Upper lobe of left lung (tissue), 6 donors: Measurements from ENCODE around the gene OVCH1. TPM values are rescaled to one million over a fixed set of nuclear protein-coding genes. Genes with fewer than 3 reads are reported as not detected.

Experiments used
- ATAC-seq, 2 donors: fragments of 200-7000 bp; cut with Tn5 transposase; one replicate each; pipeline ENCODE4 v1.9.1; 2022; ENCODE audit warnings: mild to moderate bottlenecking in 2 of 2, moderate library complexity in 2 of 2; ENCODE audit not compliant: low FRiP score in 2 of 2
- DNase-seq, 2 donors: peaks; one replicate each; pipeline ENCODE4 v3.0.0-alpha.2; 2019 to 2020
- H3K27ac ChIP-seq, 4 donors: fragments of 200-600 bp; sonication (generic); one replicate each; pipeline ENCODE4 v1.5.1; 2016 to 2019
- H3K27me3 ChIP-seq, 4 donors: fragments of 200-600 bp; sonication (generic); one replicate each; pipeline ENCODE4 v1.5.1; 2017 to 2019
- H3K36me3 ChIP-seq, 4 donors: fragments of 200-600 bp; sonication (generic); one replicate each; pipeline ENCODE4 v1.5.1; 2016 to 2019
- H3K4me1 ChIP-seq, 4 donors: fragments of 200-600 bp; sonication (generic); one replicate each; pipeline ENCODE4 v1.5.1; 2018 to 2019
- H3K4me3 ChIP-seq, 4 donors: fragments of 200-600 bp; sonication (generic); one replicate each; pipeline ENCODE4 v1.5.1; 2017 to 2019; ENCODE audit warnings: mild to moderate bottlenecking in 2 of 4, moderate library complexity in 1 of 4
- H3K9me3 ChIP-seq, 4 donors: fragments of 200-600 bp; sonication (generic); one replicate each; pipeline ENCODE4 v1.5.1; 2018 to 2019
- CTCF ChIP-seq, 6 experiments: fragments of 450-650 bp in 4 of 6; fragments of 200-600 bp in 2 of 6; sonication (generic) in 2 of 6; IDR thresholded peaks; one replicate each; pipeline ENCODE4 v1.5.1; 2016 to 2019; ENCODE audit warnings: antibody characterized with exemption in 6 of 6
- EP300 ChIP-seq, 4 donors: sonication (generic); formaldehyde crosslinking; IDR thresholded peaks; one replicate each; pipeline ENCODE4 v1.5.1; 2017; ENCODE audit warnings: antibody characterized with exemption in 4 of 4, control low read depth in 2 of 4
- POLR2A ChIP-seq, 4 donors: fragments of 450-650 bp; IDR thresholded peaks; one replicate each; pipeline ENCODE4 v1.5.1; 2016 to 2017; ENCODE audit warnings: antibody characterized with exemption in 4 of 4, mild to moderate bottlenecking in 2 of 4
- POLR2AphosphoS5 ChIP-seq, 2 donors: sonication (generic); formaldehyde crosslinking; IDR thresholded peaks; one replicate each; pipeline ENCODE4 v1.5.1; 2017; ENCODE audit warnings: antibody characterized with exemption in 2 of 2
- WGBS, 2 donors: methylation state at CpG; one replicate each; pipeline ENCODE4 v1.1.5; 2017 to 2018; 5-methylcytosine and 5-hydroxymethylcytosine counted together
- total RNA-seq, 6 donors: library from RNA; depleted of rRNA in 4 of 6; stranded (reverse); fragments of >200 nt in 4 of 6; gene quantifications; one replicate each; pipeline versions ENCODE4 v1.1.0 to v1.2.1, GENCODE V29; 2016 to 2021
- donor health status: DM: no; HTN: no; CAD: no; lungs with moderate emphysema.
- donor health status: DM: no; HTN: yes; CAD: no; lungs with severe emphysema.

OVCH1 gene
- total RNA-seq, 6 donors from 2014 or later = 1.2 to 4.0 (median 2.3) TPM

- Histone ChIP-seq H3K27me3 (no peaks in the 10 kb centered on the region), H3K36me3 (no peaks in the 10 kb centered on the region), H3K27ac (no peak overlapping the region), H3K9me3 (no peaks in the 10 kb centered on the region), H3K4me3 (no peak overlapping the region), H3K4me1 (no peaks in the 10 kb centered on the region)
- DNase-seq (no peak), ATAC-seq (no peak)
- no peak for TF ChIP-seq CTCF (IDR thresholded peaks at IDR 0.05)
- TF ChIP-seq POLR2AphosphoS5 (IDR thresholded peaks at IDR 0.05) = no peak
- no peak for TF ChIP-seq EP300 (IDR thresholded peaks at IDR 0.05)
- no peak for TF ChIP-seq POLR2A (IDR thresholded peaks at IDR 0.05)
Measured at GRCh38 chr12:29416748-29417147, 80.7 kb downstream of the OVCH1 start.

- no peak for TF ChIP-seq POLR2A (IDR thresholded peaks at IDR 0.05)
- no peak for TF ChIP-seq POLR2AphosphoS5 (IDR thresholded peaks at IDR 0.05)
- no peak for TF ChIP-seq EP300 (IDR thresholded peaks at IDR 0.05)
- no peak for TF ChIP-seq CTCF (IDR thresholded peaks at IDR 0.05)
- Histone ChIP-seq H3K9me3 (no peaks in the 10 kb centered on the region), H3K4me1 (no peaks in the 10 kb centered on the region), H3K4me3 (no peak overlapping the region), H3K27ac (no peak overlapping the region), H3K36me3 (no peaks in the 10 kb centered on the region), H3K27me3 (no peaks in the 10 kb centered on the region)
- 39% methylated on average over 4 of the region's 4 CpGs for WGBS, 2 donors
- DNase-seq (no peak), ATAC-seq (no peak)
Measured at GRCh38 chr12:29415111-29415510, 82.4 kb downstream of the OVCH1 start.

GRCh38 chr12:29414368-29414767 lies 83.1 kb downstream of the OVCH1 start:
- no peak overlapping the region for H3K27ac ChIP-seq
- ATAC-seq = no peak
- no peaks in the 10 kb centered on the region for H3K4me1 ChIP-seq
- H3K9me3 ChIP-seq = no peaks in the 10 kb centered on the region
- TF ChIP-seq POLR2AphosphoS5 (IDR thresholded peaks at IDR 0.05) (no peak), POLR2A (IDR thresholded peaks at IDR 0.05) (no peak), CTCF (IDR thresholded peaks at IDR 0.05) (no peak), EP300 (IDR thresholded peaks at IDR 0.05) (no peak)
- H3K4me3 ChIP-seq = no peak overlapping the region
- H3K36me3 ChIP-seq = no peaks in the 10 kb centered on the region
- no peaks in the 10 kb centered on the region for H3K27me3 ChIP-seq
- no peak for DNase-seq

- no peak for ATAC-seq
- WGBS, 2 donors = 64 to 71% methylated on average over 4 of the region's 4 CpGs
Measured at GRCh38 chr12:29405561-29405960, 91.9 kb downstream of the OVCH1 start.

More at GRCh38 chr12:29405561-29405960, 91.9 kb downstream of the OVCH1 start:
- TF ChIP-seq EP300 (IDR thresholded peaks at IDR 0.05) (no peak), POLR2AphosphoS5 (IDR thresholded peaks at IDR 0.05) (no peak), CTCF (IDR thresholded peaks at IDR 0.05) (no peak), POLR2A (IDR thresholded peaks at IDR 0.05) (no peak)
- no peaks in the 10 kb centered on the region for H3K9me3 ChIP-seq
- H3K4me1 ChIP-seq = no peaks in the 10 kb centered on the region
- no peak overlapping the region for H3K27ac ChIP-seq
- no peak for DNase-seq
- no peak overlapping the region for H3K4me3 ChIP-seq
- H3K27me3 ChIP-seq = no peaks in the 10 kb centered on the region
- H3K36me3 ChIP-seq = no peaks in the 10 kb centered on the region
